Lower leg skin (tissue), 3 donors: Measurements from ENCODE around the gene KRT7.

Source experiments
- POLR2A ChIP-seq, 2 donors: fragments of 450-650 bp; IDR thresholded peaks; one replicate each; pipeline ENCODE4 v1.6.1; 2016 to 2017; ENCODE audit warnings: antibody characterized with exemption in 2 of 2, mild to moderate bottlenecking in 1 of 2, moderate library complexity in 1 of 2
- TF ChIP-seq, protein P1 (sequence below), 3 donors: fragments of 450-650 bp; IDR thresholded peaks; one replicate each; pipeline ENCODE4 v1.5.1; 2016; ENCODE audit warnings: antibody characterized with exemption in 3 of 3, mild to moderate bottlenecking in 3 of 3, moderate library complexity in 2 of 3

DNA sequence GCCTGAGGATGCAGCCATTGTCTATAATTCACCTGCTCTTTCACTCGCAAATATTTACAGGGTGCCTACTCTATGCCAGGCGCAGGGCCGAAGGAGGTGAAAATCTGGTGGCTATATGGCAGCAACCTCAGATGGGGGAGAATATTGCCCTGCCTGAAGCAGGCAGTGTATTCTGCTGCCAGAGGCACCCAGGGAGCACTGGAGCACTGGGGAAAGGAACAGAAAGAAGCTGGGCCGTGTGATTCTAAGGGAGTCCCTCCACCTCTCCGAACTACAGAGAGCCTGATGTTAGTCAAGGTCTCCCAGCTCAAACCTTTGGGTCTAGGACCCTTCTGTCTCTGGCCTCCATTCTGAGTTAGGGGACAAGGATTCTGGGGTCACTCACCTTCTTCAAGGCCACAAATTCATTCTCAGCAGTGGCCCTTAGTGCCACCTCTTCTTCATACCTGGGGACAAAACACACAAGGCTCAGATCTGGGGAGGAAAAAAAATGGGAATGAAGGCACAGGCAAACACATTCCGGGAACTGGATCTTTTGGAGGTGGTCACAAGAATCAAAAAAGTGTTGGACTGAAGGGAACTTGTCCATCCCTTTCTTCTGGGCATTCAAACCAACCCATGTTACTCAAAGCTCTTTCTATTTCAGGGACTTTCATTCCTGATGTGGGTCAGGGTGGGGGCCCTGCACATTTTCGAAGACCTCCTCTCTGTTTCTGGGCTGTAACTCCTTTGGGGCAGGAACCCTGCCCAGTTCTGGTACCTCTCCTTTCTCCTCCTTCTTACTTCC is 22.1 kb downstream of the KRT7 start:
- TF ChIP-seq, protein P1, sequence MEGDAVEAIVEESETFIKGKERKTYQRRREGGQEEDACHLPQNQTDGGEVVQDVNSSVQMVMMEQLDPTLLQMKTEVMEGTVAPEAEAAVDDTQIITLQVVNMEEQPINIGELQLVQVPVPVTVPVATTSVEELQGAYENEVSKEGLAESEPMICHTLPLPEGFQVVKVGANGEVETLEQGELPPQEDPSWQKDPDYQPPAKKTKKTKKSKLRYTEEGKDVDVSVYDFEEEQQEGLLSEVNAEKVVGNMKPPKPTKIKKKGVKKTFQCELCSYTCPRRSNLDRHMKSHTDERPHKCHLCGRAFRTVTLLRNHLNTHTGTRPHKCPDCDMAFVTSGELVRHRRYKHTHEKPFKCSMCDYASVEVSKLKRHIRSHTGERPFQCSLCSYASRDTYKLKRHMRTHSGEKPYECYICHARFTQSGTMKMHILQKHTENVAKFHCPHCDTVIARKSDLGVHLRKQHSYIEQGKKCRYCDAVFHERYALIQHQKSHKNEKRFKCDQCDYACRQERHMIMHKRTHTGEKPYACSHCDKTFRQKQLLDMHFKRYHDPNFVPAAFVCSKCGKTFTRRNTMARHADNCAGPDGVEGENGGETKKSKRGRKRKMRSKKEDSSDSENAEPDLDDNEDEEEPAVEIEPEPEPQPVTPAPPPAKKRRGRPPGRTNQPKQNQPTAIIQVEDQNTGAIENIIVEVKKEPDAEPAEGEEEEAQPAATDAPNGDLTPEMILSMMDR (IDR thresholded peaks at IDR 0.05), result no peak
- no peak for TF ChIP-seq POLR2A (IDR thresholded peaks at IDR 0.05)
